Measurements from ENCODE around the gene FGF4. TPM values are rescaled to one million over a fixed set of nuclear protein-coding genes. Genes with fewer than 3 reads are reported as not detected.

Gene FGF4
- total RNA-seq, 1 experiment from 2014 or later = not detected

DNA sequence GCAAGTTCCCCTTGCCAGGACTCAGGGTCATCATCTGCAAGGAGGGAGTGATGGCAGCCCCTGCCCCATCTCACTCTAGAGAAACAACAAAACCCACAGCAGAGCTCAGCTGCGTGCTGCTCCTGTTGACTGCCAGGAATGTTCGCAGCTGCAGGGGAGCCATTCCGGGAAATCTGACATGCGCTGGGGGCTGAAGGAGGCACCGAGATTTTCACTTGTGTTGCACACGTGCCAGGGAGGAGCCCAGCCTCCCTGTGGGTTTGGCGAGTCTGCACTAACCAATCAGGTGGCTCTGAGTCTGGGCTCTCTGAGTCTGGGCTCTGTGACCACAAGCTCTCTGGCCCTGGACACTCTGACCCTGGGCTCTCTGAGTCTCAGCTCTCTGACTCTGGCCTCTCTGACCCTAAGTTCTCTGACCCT is 33.5 kb upstream of the FGF4 start:
- Histone ChIP-seq H3K27ac (ENCODE audit: low read depth, low read length, poor library complexity, severe bottlenecking) (no peak overlapping the region), H3K27me3 (replicated peaks; ENCODE audit: insufficient read depth, low read depth, low read length, poor library complexity) (no peaks in the 10 kb centered on the region), H3K4me3 (ENCODE audit: low read depth, low read length, poor library complexity, severe bottlenecking) (no peak overlapping the region), H3K36me3 (ENCODE audit: insufficient read depth, low read length, poor library complexity, severe bottlenecking) (no peaks in the 10 kb centered on the region), H3K4me1 (ENCODE audit: insufficient read depth, low read length, poor library complexity, severe bottlenecking) (no peaks in the 10 kb centered on the region), H3K9me3 (ENCODE audit: low read depth, low read length, poor library complexity, severe bottlenecking) (no peaks in the 10 kb centered on the region)
- ChIA-PET CTCF (no interaction called here), POLR2A (ENCODE audit: low non-redundant PET) (interaction anchor here (0.6 kb wide), 1 partner anchor 171 kb away, joined by 9 read pairs; no protein-coding TSS in a partner anchor)
- TF ChIP-seq, protein P1, sequence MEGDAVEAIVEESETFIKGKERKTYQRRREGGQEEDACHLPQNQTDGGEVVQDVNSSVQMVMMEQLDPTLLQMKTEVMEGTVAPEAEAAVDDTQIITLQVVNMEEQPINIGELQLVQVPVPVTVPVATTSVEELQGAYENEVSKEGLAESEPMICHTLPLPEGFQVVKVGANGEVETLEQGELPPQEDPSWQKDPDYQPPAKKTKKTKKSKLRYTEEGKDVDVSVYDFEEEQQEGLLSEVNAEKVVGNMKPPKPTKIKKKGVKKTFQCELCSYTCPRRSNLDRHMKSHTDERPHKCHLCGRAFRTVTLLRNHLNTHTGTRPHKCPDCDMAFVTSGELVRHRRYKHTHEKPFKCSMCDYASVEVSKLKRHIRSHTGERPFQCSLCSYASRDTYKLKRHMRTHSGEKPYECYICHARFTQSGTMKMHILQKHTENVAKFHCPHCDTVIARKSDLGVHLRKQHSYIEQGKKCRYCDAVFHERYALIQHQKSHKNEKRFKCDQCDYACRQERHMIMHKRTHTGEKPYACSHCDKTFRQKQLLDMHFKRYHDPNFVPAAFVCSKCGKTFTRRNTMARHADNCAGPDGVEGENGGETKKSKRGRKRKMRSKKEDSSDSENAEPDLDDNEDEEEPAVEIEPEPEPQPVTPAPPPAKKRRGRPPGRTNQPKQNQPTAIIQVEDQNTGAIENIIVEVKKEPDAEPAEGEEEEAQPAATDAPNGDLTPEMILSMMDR (conservative IDR thresholded peaks at IDR 0.05; ENCODE audit: low read depth, low read length) = no peak
- TF ChIP-seq EZH2 (IDR thresholded peaks at IDR 0.05; ENCODE audit: borderline replicate concordance, low read depth, low read length, poor library complexity, severe bottlenecking) = no peak
- peak; percentile 35 for DNase-seq (ENCODE audit: low spot score)
- no TSS peak for BruUV-seq (replicated peaks)
- intact Hi-C loops (cut with micrococcal nuclease; ENCODE audit: unreplicated experiment) = no loop called here

DNA sequence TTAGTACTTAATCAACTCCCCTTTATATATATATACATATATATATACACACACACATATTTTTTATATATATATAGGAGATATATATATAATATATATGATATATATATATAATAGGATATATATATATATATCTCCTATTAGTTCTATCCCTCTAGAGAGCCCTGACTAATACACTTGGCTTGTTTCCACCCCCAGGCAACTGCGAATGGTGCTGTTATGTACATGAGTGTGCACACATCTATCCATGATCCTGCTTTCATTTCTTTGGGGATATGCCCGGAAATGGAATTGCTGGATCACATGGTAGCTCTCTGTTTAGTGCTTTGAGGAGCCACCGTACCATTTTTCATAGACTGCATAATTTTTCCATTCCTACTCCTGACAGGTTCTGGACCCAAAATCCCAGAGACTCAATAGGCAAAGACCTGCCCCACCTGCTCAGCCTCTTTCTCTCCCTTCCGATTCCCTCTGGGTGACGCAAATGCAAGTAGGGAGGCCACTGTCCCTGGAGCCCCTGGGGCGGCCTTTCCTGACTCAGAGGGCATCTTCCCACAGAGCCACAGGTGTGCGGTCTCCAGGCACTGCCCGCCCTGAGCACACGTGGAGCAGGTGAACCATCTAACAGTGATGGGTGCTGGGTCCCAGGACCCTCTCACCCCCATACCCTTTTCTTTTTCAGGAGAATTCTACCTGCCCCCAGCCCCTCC is 32.1 kb upstream of the FGF4 start:
- Histone ChIP-seq H3K27ac (ENCODE audit: low read depth, low read length, poor library complexity, severe bottlenecking) (no peak overlapping the region), H3K27me3 (replicated peaks; ENCODE audit: insufficient read depth, low read depth, low read length, poor library complexity) (no peaks in the 10 kb centered on the region), H3K9me3 (ENCODE audit: low read depth, low read length, poor library complexity, severe bottlenecking) (no peaks in the 10 kb centered on the region), H3K4me3 (ENCODE audit: low read depth, low read length, poor library complexity, severe bottlenecking) (no peak overlapping the region), H3K4me1 (ENCODE audit: insufficient read depth, low read length, poor library complexity, severe bottlenecking) (no peaks in the 10 kb centered on the region), H3K36me3 (ENCODE audit: insufficient read depth, low read length, poor library complexity, severe bottlenecking) (no peaks in the 10 kb centered on the region)
- TF ChIP-seq, protein P1 (conservative IDR thresholded peaks at IDR 0.05; ENCODE audit: low read depth, low read length) = no peak
- no peak for TF ChIP-seq EZH2 (IDR thresholded peaks at IDR 0.05; ENCODE audit: borderline replicate concordance, low read depth, low read length, poor library complexity, severe bottlenecking)
- ChIA-PET CTCF (interaction anchor here (1.0 kb wide), 1 partner anchor 89 kb away, joined by 3 read pairs; no protein-coding TSS in a partner anchor), POLR2A (ENCODE audit: low non-redundant PET) (no interaction called here)
- BruUV-seq (replicated peaks) = no TSS peak
- intact Hi-C loops (cut with micrococcal nuclease; ENCODE audit: unreplicated experiment) = no loop called here
- DNase-seq (ENCODE audit: low spot score) = no peak

DNA sequence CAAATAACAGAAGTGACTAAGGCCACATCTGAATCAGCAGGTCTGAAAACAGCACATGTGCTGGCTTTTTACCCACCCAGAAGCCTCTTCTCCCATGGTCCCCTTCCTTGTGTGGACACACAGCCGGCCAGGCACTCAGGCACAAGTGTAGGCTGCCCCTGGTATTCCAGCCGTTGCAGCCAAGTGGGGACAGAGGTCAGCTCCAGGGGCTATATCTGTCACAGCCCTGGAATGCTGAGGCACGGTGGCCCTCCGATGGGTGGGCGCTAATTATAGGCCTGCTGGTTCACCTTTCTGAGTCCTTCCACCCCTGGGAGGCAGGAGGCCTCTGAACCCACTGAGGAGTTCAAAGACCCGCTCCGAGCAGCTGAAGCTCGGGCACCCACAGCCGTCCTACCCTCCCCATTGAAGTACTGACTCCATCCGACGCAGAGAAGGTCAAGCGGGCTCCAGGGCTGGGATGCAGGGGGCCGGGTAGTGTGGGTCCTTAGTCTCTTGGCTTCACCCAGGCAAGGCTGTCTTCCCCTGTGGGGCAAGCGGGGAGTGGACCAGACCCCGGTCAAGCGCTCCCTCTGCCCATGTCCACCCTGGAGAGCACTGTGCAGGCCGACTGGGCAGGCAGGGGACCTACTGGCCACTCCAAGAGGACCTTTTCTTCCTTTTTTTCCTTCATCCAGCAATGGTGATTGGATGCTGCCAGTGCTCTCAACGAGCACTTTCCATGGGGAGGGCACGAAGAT is 29.8 kb upstream of the FGF4 start:
- intact Hi-C loops (cut with micrococcal nuclease; ENCODE audit: unreplicated experiment) = no loop called here
- no TSS peak for BruUV-seq (replicated peaks)
- Histone ChIP-seq H3K9me3 (ENCODE audit: low read depth, low read length, poor library complexity, severe bottlenecking) (no peaks in the 10 kb centered on the region), H3K36me3 (ENCODE audit: insufficient read depth, low read length, poor library complexity, severe bottlenecking) (no peaks in the 10 kb centered on the region), H3K27ac (ENCODE audit: low read depth, low read length, poor library complexity, severe bottlenecking) (no peak overlapping the region), H3K4me1 (ENCODE audit: insufficient read depth, low read length, poor library complexity, severe bottlenecking) (no peaks in the 10 kb centered on the region), H3K4me3 (ENCODE audit: low read depth, low read length, poor library complexity, severe bottlenecking) (no peak overlapping the region), H3K27me3 (replicated peaks; ENCODE audit: insufficient read depth, low read depth, low read length, poor library complexity) (no peaks in the 10 kb centered on the region)
- ChIA-PET POLR2A (ENCODE audit: low non-redundant PET) (no interaction called here), CTCF (interaction anchor here (0.7 kb wide), 1 partner anchor 101 kb away, joined by 6 read pairs; no protein-coding TSS in a partner anchor)
- no peak for DNase-seq (ENCODE audit: low spot score)
- TF ChIP-seq, protein P1 (conservative IDR thresholded peaks at IDR 0.05; ENCODE audit: low read depth, low read length) = no peak
- TF ChIP-seq EZH2 (IDR thresholded peaks at IDR 0.05; ENCODE audit: borderline replicate concordance, low read depth, low read length, poor library complexity, severe bottlenecking) = no peak
